HG02642 (cell line): ENCODE results near the gene SHISA9.

Source experiments
- ATAC-seq: cut with Tn5 transposase; IDR thresholded peaks from one replicate; pipeline ENCODE4 v1.9.1; 2021; ENCODE audit warnings: mild to moderate bottlenecking; ENCODE audit not compliant: unreplicated experiment, poor library complexity

SHISA9 gene

GRCh38 chr16:13236308-13236707 lies 334.9 kb downstream of the SHISA9 start:
- no peak for ATAC-seq

GRCh38 chr16:13238182-13238581 lies 336.8 kb downstream of the SHISA9 start:
- ATAC-seq = no peak

DNA sequence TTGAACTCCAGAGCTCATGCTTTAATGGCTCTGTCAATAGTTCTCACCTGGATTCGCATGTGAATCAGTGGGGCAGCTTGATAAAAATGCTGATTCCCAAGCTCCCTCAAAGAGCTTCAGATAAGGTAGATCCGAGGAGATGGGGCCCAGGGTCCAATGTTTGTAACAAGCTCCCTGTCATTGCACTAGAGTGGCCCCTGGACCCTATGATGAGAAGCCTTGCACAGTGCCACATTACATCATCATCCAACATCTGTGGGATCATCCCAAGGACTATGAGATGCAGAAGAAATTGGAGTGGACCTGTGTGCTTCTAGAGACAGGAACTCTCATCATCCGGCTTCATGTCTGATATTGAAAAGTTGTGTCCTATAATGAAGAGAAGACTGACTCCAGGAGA lies 340.8 kb downstream of the SHISA9 start:
- no peak for ATAC-seq

GRCh38 chr16:13244770-13245169 lies 343.4 kb downstream of the SHISA9 start:
- ATAC-seq = no peak

- no peak for ATAC-seq
Observed at GRCh38 chr16:13245713-13246377, 344.4 kb downstream of the SHISA9 start.

- no peak for ATAC-seq
Observed at GRCh38 chr16:13254998-13255614, 353.7 kb downstream of the SHISA9 start.

DNA sequence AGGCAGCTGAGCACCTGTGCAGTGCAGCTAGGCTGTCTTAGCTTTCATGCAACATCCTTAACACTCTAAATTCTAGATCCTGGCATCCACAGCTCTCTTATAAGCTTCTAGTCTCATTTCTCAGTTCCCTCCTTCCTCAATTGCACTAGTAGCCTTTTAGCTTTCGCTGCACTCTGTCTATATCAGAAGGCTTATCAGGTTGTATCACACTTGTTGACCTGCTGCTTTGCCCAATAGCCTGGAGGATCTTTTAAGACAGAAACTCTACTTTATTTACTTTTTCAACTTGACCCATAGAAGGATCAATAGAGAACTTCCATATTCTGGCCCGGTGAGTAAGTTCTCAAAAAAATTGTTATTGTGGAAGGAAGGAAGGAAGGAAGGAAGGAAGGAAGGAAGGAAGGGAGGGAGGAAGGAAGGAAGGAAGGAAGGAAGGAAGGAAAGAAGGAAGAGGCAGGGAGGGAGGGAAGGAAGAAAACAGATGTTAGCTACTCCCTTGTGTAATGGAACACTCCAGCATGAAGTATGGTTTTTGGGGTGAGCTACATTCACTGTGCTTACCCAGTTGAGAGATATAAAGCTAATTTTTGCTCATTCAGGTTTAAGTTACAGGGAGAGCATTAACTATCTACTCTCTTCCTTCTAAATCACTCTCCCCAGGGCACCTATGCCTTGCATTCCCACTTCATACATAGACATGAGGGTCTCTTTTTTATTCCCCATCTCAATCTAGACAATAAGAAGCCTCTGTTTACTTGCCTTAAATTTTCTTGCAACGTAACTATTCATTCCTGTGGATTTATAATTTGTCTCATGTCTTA lies 361.1 kb downstream of the SHISA9 start:
- no peak for ATAC-seq

- ATAC-seq = no peak
Observed at GRCh38 chr16:13264749-13265552, 363.6 kb downstream of the SHISA9 start.

DNA sequence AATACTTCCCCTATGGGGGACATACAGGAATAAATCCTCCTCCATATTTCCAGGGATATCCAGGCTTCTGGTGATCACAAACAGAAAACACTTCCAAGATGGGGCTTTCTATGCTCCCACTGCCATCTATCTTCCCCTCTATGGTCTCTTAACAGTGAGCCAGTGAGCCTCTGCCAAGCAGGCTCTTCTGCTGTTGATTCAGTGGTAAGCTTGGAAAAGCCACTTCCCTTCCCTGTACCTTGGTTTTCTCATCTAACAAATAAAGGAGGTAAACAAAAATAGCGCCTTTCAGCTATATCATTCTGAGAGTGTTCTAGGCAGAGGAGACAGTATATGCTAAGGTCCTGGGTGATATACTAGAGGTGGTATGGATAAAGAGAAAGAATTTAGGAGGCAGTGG lies 368.0 kb downstream of the SHISA9 start:
- ATAC-seq = no peak

DNA sequence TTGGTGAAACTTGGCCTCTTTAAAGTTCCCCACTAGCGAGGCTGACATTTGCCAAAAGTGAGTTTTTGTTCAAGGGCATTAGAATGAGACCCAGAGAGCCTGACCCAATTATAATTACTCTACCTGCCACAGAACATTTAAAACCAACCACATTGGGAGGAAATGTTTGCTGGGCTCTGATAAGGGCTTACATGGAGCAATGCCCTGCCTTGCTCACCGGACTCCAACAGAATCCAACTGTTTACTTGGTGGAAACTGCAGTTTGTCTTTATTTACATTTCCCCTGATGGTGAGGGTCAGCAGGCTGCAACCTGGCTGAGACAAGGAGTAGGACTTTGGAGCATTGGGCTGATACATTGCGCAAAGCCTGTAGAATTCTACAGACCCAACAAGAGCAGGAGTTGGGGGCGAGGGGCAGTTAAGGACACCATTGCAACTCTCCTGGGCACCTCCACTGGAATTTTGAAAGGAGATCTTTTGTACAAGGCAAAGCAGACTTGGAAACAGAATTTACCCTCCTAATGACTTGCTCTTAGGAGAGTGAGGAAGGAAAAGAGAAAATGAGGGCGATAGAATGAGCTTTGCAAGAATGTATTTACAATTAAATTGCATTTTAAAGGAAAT lies 368.6 kb downstream of the SHISA9 start:
- no peak for ATAC-seq

DNA sequence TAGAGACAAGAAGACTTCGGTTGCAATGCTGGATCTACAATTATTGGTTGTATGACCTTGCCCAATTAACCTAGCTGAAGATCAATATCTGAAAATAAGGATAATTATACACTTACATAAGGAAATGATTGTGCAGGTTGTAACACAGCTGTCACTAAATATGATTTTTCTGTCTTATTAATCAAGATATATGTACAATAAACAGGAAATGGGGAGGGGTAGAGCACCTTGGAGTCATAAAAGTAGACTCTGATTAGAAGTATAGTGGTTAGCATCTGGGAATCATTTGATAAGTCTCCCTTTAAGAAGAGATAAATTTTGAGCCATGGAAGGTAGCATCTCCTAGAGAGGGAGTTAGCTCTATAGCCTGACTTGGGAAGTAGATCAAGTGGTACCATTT lies 369.2 kb downstream of the SHISA9 start:
- no peak for ATAC-seq

GRCh38 chr16:13289515-13289914 lies 388.1 kb downstream of the SHISA9 start:
- no peak for ATAC-seq
